Tibial nerve (tissue), 3 donors: ENCODE measurements around the gene MED16.

Source experiments
- CTCF ChIP-seq, 5 experiments: fragments of 200-600 bp in 3 of 5; fragments of 450-650 bp in 2 of 5; sonication (generic) in 3 of 5; IDR thresholded peaks; one replicate each; pipeline ENCODE4 v1.5.1; 2016 to 2019; ENCODE audit warnings: antibody characterized with exemption in 5 of 5, mild to moderate bottlenecking in 3 of 5, moderate library complexity in 2 of 5
- POLR2A ChIP-seq, 2 donors: fragments of 450-650 bp; IDR thresholded peaks; one replicate each; pipeline ENCODE4 v1.6.1; 2017; ENCODE audit warnings: antibody characterized with exemption in 2 of 2, mild to moderate bottlenecking in 2 of 2, moderate library complexity in 2 of 2

GRCh38 chr19:861756-862580 lies 31.0 kb downstream of the MED16 start:
- TF ChIP-seq CTCF (IDR thresholded peaks at IDR 0.05), result no peak
- no peak for TF ChIP-seq POLR2A (IDR thresholded peaks at IDR 0.05)
